ENCODE results near the gene MRPS12.

DNA sequence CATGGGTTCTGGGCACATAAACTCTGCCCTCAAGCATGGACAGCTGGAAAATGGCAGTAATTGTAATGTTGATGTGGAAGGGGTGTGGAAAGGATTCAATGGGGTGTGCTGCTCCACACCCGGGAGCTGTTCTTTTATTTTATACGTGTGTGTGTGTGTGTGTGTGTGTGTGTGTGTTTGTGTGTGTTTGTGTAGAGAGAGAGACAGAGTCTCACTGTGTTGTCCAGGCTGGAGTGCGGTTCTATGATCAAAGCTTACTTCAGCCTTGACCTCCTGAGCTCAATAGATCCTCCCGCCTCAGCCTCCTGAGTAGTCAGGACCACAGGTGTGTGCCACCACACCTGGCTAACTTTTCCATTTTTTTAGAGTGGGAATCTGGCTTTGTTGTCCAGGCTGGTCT is 2.8 kb downstream of the MRPS12 start:
- TF ChIP-seq, protein P1, sequence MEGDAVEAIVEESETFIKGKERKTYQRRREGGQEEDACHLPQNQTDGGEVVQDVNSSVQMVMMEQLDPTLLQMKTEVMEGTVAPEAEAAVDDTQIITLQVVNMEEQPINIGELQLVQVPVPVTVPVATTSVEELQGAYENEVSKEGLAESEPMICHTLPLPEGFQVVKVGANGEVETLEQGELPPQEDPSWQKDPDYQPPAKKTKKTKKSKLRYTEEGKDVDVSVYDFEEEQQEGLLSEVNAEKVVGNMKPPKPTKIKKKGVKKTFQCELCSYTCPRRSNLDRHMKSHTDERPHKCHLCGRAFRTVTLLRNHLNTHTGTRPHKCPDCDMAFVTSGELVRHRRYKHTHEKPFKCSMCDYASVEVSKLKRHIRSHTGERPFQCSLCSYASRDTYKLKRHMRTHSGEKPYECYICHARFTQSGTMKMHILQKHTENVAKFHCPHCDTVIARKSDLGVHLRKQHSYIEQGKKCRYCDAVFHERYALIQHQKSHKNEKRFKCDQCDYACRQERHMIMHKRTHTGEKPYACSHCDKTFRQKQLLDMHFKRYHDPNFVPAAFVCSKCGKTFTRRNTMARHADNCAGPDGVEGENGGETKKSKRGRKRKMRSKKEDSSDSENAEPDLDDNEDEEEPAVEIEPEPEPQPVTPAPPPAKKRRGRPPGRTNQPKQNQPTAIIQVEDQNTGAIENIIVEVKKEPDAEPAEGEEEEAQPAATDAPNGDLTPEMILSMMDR (IDR thresholded peaks at IDR 0.05) = no peak
- TF ChIP-seq POLR2A (IDR thresholded peaks at IDR 0.05) = no peak
